ENCODE results near the gene AK8.
"Not testable (repeated sequence)": the region's sequence is repeated elsewhere in the genome, so short reads cannot be mapped to it uniquely, and the experiment has no call there.

AK8 gene

DNA sequence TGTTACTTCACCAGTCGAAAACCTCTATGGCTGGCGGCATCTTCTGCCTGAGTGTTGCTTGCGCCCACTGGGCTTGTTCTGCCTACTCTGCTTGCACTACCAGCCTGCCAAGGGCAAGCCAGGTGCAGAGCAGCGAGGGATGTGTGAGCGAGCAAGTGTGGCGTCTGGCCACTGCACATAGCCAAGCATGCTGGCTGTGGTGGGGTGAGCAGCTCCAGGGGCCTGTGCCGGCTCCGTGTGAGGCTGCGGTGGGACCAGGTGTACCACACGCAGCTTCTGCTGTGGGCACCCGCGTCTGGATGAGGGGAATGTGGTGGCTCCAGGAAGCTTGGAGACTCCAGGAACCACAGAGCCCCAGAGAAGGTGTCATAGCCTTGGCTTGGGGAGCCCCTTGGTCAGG lies 156.4 kb downstream of the AK8 start:
- DNase-seq (ENCODE audit: low read depth in 2 of 3, low spot score in 2 of 3): no peak

DNA sequence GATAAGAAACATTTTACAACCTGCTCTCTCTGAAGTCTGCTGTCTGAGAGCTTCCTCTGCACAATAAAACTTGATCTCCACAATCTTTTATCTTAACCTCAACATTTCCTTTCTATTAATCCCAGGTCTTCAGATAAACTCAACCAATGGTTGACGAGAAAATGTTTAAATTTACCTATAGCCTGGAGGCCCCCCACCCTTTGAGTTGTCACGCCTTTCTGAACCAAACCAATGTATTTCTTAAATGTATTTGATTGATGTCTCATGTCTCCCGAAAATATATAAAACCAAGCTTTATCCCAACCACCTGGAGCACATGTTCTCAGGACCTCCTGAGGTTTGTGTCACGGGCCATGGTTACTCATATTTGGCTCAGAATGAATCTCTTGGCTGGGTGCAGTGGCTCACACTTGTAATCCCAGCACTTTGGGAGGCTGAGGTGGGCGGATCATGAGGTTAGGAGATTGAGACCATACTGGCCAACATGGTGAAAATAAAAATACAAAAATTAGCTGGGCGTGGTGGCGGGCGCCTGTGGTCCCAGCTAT lies 159.6 kb downstream of the AK8 start:
- not testable (repeated sequence) for DNase-seq (ENCODE audit: low read depth in 2 of 3, low spot score in 2 of 3)

DNA sequence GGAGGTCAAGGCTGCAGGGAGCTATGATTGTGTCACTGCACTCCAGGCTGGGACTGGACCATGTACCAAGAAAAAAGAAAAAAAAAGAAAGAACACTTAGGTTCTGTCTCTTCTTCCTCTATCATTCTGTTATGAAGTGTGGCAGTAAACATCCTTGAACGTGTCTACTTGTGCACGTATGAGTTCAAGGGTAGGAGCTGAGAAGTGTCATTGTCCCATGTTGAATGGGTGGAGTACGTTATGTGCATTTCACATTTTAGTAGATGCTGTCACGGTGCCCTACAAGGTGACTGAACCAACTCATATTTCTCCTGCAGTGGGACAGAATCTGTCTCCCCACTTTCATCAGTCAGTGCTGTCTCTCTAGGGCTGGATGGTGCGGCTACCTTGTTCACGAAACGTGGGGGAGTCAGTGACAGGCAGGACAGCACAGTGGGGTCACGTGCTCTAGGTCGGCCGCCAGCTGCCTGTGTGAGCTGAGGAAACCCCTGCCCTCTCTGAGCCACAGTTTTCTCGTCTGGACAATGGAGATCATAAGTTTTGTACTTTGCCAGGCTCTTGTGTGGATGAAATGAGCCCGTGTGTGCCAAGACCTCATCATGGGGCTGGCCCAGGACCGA lies 160.6 kb downstream of the AK8 start:
- no peak for DNase-seq (ENCODE audit: low read depth in 2 of 3, low spot score in 2 of 3)

DNA sequence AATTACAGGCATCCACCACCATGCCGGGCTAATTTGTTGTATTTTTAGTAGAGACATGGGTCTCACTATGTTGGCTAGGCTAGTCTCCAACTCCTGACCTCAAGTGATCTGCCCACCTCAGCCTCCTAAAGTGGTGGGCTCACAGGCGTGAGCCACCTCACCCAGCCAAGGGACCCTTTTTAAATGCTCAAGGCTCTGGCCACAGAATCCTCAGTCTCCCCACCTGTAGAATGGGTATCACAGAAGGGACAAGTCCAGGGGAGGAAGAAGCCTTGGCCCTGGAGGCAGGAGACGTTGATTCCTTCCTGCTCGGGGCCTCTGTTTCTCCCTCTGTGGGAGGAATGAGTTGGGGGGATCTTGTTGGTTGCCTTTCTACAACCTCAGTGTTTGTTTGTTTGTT lies 162.1 kb downstream of the AK8 start:
- no peak for DNase-seq (ENCODE audit: low read depth in 2 of 3, low spot score in 2 of 3)

DNA sequence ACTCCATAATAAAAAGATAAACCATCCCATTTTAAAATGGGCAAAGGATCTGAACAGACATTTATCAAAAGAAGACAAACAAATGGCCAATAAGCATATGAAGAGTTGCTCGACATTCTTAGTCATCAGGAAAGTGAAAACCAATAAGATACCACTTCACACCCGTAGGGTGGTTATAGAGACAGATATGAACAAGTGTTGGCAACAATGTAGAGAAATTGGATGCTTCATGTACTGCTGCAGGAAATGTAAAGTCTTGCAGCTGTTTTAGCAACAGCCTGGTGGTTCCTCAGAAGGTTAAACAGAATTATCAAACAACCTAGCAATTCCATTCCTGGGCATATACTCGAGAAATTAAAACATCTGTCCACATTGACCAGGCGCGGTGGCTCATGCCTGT lies 165.3 kb downstream of the AK8 start:
- no peak for DNase-seq (ENCODE audit: low read depth in 2 of 3, low spot score in 2 of 3)

DNA sequence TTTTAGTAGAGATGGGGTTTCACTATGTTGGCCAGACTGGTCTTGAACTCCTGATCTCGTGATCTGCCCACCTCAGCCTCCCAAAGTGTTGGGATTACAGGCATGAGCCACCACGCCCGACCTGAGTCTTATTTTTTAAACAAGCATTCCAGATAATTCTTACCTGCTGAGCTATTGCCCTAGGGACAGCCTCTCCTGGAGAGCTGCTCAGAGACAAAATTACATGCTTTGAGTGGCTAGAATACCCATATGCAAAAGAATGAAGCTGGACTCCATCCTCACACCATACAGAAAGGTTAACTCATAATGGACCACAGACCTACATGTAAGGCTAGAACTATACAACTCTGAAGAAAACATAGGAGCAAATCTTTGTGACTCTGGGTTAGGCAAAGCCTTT lies 166.2 kb downstream of the AK8 start:
- DNase-seq (ENCODE audit: low read depth in 2 of 3, low spot score in 2 of 3): no peak

DNA sequence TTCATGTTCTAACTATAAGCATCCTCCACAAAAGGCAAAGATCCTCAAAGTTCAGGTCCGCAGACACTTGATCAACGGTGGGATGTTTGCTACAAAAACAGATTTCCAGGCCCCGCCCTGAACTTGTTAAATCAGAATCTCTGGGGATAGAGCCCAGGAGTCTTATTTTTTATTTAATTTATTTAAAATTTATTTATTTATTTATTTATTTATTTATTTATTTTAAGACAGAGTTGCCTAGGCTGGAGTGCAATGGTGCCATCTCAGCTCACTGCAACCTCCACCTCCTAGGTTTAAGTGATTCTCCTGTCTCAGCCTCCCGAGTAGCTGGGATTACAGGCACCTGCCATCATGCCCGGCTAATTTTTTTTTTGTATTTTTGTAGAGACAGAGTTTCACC lies 166.9 kb downstream of the AK8 start:
- not testable (repeated sequence) for DNase-seq (ENCODE audit: low read depth in 2 of 3, low spot score in 2 of 3)

DNA sequence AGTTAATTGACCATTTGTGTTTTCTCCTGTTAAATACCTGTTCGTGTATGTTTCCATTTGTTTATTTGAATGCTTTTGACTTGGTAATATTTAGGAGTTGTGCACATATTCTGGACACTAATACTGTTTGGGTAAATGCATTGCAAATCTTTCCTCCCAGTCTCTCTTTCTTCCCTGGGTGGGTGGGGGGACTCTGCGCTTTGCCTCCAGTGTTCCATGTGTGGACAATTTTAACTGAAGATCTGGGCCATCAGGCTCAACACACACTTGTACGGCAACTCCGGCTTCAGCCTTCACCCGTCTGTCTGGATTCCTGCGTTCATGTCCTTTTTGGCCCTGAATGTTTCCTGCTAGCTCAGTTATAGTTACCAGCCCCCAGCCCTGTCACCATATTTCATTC lies 167.8 kb downstream of the AK8 start:
- no peak for DNase-seq (ENCODE audit: low read depth in 2 of 3, low spot score in 2 of 3)

DNA sequence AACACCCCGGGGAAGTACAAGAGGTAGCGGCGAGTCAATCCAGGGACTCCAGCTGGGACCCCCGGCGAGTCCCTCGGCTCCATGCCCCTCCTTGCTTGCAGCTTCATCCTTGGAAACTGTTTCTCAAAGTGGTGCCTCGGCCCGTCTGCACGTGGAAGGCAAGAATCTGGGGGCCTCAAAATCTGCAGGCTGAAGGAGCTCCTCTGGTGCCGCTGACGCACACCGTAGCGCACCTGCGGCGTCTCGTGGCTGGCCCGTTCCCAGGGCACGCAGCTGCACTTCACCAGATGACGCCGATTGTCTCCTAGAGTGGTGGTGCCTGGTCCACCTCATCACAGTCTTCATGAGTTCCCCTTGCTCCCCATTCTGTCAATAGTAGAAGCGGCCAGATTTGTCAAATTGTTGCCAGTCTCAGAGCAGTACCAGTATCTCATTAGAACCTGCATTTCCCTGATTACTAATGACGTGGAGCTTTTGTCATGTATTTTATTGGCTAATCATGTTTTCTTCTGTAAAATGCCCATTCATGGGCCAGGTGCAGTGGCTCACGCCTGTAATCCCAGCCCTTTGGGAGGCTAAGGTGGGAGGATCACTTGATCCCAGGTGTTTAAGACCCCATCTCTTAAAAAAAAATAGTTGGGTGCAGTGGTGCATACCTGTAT lies 169.2 kb downstream of the AK8 start:
- DNase-seq (ENCODE audit: low read depth in 2 of 3, low spot score in 2 of 3): no peak

DNA sequence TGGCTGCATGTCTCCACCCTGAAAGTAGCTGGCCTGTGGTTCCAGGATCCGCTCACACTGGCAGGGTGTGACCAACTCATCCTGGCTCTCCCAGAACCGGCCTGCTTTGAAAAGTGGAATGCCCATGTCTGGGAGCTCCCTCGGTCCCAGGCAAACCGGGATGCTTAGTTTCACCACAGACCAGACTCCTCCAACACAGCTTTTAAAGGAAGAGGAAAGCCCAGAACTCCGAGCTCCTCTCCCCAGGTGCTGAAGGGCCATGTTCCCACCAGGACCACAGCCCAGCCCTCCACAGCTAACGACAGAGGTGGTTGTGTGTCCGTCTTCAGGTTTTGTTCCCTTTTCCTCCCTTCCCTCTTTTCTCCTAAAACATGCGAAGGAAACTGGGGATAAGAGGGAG lies 169.8 kb downstream of the AK8 start:
- no peak for DNase-seq (ENCODE audit: low read depth in 2 of 3, low spot score in 2 of 3)

DNA sequence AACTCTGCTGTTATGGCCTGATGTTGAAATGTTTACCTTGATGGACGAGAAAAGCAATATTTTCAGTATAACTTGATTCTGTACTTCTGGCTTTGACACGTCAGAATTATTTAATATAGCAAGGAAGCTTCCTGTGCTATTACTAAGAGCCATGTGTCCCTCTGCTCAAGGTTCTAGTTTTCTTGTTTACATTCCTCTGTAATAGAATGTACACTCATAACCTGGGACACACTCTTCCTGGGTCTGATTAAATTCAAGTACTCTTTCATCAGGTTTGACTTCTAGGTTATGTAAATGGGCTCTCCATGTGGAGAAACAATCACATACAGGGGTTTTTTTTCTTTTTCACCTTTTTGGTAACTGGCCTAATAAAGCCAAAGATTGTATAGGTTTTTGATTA lies 174.7 kb downstream of the AK8 start:
- DNase-seq (ENCODE audit: low read depth in 2 of 3, low spot score in 2 of 3): no peak

DNA sequence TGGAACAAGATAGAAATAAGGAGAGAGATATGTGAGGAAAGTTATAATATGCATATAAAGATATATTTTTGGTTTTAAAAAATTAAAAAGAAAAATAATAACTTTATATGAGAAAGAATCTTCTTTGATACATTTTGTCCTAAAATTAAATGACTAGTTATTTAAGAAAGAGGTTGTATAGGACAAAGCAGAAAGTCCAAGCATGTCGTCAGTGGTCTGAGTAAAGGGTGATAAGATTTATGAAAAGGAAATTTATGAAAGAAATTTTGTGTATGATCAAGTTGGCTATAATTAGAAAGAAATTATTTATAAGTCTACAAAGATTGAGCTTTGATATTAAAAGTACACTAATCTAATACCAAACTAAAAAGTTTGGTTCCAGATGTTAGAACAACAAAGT lies 175.8 kb downstream of the AK8 start:
- DNase-seq (ENCODE audit: low read depth in 2 of 3, low spot score in 2 of 3): no peak

DNA sequence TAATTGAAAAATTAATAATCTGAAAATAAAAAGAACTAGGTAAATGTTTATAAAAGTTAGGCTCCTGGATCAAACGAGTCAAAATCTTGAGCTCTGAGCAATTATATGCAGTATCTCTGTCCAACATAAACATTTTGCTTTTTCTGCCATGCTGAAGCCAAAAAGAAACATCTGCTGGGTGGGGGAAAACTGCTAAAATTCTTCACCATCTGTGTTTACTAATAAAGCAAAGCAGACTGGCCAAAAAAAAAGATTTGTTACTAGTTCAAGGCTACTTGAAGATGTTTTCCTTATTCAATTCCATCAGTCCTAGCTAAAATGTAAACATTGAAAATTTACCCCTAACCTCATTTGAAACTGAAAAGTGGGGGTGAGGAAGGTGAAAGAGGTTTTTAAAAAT lies 178.1 kb downstream of the AK8 start:
- no peak for DNase-seq (ENCODE audit: low read depth in 2 of 3, low spot score in 2 of 3)

DNA sequence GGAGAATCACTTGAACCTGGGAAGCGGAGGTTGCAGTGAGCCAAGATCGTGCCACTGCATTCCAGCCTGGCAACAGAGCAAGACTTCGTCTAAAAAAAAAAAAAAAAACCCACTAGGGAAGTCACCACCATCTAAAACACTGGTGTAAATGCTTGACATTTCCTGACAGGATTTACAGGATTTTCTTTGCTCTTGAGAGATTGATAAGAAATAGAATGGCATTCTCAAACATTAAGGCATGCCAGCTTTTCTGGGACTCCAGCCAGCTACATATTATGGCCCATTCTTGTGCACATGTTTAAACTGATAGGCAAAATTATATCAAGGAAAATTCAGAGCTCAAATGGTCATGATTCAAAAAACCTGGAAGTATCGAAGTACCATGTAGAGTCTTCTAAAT lies 179.1 kb downstream of the AK8 start:
- DNase-seq (ENCODE audit: low read depth in 2 of 3, low spot score in 2 of 3): no peak

DNA sequence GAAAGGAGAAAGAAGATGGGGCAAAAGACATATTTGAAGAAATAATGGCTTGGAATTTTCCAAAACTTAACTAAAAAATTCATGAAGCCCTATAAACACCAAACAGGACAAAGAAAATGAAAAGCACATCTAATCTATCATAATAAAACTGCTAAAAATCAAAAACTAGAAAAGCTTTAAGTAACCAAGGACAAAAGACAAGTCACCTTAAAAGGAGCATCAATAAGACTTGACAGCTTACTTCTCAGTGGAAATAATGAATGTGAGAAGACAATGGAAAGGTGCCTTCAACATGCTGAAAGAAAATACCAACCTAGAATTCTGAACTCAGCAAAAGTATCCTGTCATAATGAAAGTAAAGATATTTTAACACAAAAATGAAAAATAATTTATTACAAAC lies 180.9 kb downstream of the AK8 start:
- DNase-seq (ENCODE audit: low read depth in 2 of 3, low spot score in 2 of 3): no peak

DNA sequence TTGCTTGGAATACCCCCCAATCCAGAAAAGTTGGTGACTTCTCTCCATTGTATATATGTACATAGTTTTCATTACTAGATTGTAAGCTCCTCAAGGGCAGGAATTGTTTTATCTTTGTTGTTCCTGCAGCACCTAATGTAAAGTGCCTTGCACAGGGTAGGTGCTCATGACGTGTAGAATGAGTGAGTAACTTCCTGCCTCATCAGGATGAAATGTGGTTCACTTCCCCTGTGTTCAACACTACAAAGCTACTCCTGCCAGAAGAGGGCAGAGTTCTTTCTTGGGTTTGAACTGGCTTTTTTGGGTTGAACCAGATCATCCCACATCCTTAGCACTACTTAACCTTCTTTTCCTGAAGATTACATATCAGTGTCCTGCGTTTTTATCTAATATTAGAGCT lies 183.9 kb downstream of the AK8 start:
- DNase-seq (ENCODE audit: low read depth in 2 of 3, low spot score in 2 of 3): no peak

DNA sequence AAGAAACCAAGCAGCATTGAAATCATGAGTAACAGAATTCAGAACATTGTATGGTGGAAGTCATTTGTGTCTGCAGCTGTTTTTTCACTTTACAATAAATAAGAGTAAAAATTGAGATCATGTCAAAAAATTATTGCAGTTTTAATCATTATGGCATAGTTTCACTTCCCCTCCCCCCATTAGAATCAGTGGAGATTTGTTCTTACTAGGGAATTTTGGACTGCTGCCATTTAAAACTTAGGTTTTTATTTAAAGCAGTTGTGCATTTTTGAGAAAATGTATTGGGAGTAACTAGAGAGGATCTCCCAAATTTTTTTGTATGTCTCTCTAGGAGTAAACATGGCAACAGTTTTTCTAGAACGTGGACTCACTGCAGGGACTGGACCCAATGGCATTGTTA lies 187.4 kb downstream of the AK8 start:
- no peak for DNase-seq (ENCODE audit: low read depth in 2 of 3, low spot score in 2 of 3)

DNA sequence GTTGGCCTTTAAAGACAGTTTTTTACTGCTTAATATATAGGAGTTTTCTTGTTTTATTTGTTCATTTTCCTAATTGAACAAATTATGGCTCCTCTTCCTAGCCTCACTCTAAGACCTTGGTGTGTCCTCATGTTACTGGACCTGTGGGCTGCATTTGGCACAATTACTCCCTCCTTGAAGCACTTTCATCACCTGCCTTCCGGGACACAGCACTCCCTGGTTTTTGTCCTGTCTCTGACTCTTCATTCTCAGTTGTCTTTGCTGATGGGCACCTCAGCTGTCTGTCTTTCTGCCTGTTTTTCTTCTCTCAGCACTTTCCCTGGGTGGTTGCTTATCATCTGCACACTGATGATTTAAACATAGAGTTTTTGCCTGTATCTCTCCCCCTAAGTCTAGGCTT lies 194.2 kb downstream of the AK8 start:
- no peak for DNase-seq (ENCODE audit: low read depth in 2 of 3, low spot score in 2 of 3)

DNA sequence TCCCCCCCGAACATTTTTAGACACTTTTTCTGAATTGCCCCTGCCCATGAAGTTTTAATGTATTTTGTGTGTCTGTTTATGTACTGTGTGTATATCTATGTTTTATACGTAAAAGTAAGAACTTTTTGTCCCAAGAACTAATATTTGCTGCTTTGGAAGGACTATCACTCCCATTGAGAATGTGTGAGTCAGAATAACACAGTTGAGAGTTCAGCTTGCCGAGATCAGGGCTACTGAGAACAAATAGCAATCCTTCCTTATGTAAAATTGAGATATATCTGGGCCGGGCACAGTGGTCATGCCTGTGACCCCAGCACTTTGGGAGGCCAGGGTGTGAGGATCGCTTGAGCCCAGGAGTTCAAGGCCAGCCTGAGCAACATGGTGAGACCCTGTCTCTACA lies 196.5 kb downstream of the AK8 start:
- no peak for DNase-seq (ENCODE audit: low read depth in 2 of 3, low spot score in 2 of 3)

DNA sequence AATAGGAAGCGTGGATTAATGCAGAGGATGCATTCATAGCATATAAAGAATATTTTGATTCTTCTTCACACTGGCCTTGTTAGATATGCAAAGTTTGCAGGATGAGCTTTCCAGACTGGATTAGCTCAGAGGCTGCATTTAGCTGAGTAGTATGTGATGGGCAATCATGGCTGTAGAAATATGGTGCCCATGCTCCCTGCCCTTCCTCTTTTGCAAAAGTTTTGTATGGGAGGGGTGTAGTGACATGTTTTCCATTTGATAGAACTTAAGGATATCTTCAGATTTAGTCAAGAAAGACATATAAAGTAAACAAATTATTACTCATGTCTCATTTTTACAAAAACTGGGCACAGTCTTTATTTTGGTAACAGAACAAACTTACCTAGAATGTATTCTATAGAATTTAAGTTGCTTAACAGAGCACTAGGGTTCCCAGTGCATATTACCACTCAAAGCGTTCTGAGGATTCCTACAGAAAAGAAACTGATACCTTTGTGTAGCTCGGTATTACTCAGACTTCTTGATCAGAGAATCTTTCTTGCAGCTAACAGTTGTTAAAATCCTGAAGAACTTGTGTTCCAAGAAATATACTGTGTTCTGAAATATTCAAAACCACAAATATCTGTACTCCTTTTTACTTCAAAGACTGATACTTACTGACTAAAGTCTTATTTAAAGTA lies 198.0 kb downstream of the AK8 start:
- no peak for DNase-seq (ENCODE audit: low read depth in 2 of 3, low spot score in 2 of 3)

DNA sequence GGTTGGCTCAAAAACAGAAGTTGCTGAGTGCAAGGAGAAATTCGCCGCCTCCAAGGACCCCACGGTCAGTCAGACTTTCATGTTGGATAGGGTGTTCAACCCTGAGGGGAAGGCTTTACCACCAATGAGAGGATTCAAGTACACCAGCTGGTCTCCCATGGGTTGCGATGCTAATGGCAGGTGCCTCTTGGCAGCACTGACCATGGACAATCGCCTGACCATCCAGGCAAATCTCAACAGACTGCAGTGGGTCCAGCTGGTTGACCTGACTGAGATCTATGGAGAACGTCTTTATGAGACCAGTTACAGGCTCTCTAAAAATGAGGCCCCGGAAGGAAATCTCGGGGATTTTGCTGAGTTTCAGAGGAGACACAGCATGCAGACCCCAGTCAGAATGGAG lies 200.1 kb downstream of the AK8 start:
- DNase-seq (ENCODE audit: low read depth in 2 of 3, low spot score in 2 of 3): no peak
